NCI-H69 (cell line): ENCODE measurements around the gene TMEM106B.
"Not testable (repeated sequence)": the region's sequence is repeated elsewhere in the genome, so short reads cannot be mapped to it uniquely, and the experiment has no call there.

Experiments used
- DNase-seq: peaks from one replicate; lab custom pipeline; 2025; lab: John Stamatoyannopoulos, UW

The TMEM106B gene

DNA sequence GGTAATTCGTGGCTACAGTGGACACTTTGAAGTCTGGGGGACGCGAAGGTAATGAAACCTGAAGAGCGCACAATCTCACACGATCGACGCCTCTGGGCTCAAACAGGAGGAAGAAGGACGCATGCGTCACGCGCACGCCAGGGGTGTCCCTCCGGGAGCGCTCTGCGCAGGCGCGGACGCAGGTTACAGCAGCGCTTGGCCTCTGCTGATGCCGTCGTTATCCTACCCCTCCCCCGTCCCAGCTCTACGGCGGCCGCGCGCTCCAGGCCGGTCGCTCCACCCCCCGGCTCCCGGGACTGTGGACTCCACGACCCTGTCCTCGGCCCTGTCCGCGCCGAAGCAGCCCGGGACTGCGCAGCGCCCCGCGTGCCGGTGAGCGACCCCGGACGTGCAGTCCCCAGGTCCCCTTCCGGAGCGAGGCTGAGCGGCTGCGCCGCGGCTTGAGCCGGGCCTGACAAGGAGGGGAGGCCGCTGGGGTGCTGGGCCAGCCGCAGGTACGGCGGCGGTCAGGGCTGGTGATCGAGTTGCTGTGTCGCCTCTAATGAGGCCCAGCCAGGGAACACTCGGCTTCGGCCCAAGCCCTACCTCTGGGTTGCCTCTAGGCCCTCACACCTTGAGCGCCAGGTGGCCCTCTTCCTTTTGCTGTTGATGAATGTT lies at the start of gene TMEM106B:
TMEM106B (plus strand) TSS at position 241 of the 657 bp plus-strand sequence. CDS start 3,517 bp downstream, outside the sequence.
- DNase-seq: peak; percentile 99

DNA sequence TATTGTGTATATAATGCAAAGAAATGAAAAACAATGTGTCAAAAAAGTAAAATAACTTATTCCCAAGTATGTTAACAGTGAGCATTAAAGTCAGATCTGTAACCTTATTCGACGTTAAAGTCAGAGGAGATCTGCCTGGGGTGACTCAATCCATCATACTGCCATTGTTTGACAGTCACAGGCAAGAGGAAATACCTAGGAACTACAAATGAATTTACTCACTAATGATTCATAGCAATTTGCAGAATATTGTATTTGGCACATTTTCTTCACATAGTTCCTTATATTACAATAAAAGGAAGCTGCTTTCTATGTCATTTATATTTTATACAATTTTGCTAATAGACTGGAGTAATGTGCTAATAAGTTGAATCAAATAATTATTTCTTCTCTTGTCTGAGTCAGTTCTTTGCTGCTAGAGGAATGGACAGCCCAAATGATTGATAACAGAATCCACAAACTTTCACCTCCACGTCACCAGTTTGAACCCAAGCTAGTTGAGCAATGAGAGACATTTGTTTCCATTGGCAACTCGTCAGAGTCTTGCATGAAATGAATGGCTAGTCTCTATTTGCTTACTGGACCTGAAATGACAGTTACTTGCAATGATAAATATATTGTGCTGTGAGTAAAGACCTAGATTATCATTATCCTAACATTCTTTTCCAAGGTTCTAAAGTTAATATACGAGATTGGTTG lies 48.5 kb upstream of the TMEM106B start:
- DNase-seq: peak; percentile 73

DNA sequence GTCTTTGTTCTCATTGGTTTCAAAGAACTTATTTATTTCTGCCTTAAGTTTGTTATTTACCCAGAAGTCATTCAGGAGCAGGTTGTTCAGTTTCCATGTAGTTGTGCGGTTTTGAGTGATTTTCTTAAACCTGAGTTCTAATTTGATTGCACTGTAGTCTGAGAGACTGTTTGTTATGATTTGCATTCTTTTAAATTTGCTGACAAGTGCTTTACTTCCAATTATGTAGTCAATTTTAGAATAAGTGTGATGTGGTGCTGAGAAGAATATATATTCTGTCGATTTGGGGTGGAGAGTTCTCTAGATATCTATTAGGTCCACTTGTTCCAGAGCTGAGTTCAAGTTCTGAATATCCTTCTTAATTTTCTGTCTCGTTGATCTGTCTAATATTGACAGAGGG lies 43.0 kb upstream of the TMEM106B start:
- not testable (repeated sequence) for DNase-seq

DNA sequence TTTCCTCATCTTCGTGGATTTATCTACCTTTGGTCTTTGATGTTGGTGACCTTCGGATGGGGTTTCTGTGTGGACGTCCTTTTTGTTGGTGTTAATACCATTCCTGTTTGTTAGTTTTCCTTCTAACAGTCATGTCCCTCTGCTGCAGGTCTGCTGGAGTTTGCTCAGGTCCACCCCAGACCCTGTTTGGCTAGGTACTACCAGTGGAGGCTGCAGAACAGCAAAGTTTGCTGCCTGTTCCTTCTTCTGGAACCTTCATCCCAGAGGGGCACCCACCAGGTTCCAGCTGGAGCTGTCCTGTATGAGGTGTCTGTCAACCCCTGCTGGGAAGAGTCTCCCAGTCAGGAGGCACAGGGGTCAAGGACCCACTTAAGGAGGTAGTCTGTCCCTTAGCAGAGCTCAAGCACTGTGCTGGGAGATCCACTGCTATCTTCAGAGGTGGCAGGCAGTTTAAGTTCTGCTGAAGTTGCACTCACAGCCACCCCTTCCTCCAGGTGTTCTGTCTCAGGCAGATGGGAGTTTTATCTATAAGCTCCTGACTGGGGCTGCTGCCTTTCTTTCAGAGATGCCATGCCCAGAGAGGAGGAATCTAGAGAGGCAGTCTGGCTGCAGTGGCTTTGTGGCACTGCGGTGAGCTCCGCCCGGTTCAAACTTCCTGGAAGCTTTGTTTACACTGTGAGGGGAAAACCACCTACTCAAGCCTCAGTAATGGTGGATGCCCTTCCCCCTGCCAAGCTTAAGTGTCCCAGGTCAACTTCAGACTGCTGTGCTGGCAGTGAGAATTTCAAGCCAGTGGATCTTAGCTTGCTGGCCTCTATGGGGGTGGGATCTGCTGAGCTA lies 40.9 kb upstream of the TMEM106B start:
- DNase-seq: peak; percentile 60

- no peak for DNase-seq
Observed at GRCh38 chr7:12173671-12174070, 37.4 kb upstream of the TMEM106B start.

GRCh38 chr7:12174931-12175330 lies 36.2 kb upstream of the TMEM106B start:
- no peak for DNase-seq

DNA sequence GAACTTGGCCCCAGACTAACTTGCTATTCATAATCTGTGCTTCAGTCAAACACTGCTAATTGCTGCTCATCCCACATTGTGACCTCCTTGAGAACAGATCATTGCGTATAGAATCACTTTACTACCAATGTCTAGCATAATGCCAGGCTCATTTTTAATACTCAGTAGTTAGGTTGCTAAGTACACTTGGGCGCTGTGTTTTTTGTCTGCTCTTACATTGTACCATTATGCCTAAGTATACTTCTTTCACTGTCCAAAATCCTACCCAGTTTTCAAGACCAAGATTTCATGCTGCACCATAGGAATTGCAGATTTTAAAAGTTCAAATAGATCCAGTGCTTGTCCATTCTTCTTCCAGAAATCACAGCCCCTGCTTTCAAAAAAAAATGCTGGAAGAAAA lies 32.8 kb upstream of the TMEM106B start:
- peak; percentile 92 for DNase-seq

- no peak for DNase-seq
Observed at GRCh38 chr7:12194426-12194825, 16.7 kb upstream of the TMEM106B start.

GRCh38 chr7:12196386-12196785 lies 14.7 kb upstream of the TMEM106B start:
- no peak for DNase-seq

- no peak for DNase-seq
Observed at GRCh38 chr7:12199363-12199762, 11.7 kb upstream of the TMEM106B start.

GRCh38 chr7:12207046-12207445 lies 4.0 kb upstream of the TMEM106B start:
- DNase-seq: peak; percentile 66

DNA sequence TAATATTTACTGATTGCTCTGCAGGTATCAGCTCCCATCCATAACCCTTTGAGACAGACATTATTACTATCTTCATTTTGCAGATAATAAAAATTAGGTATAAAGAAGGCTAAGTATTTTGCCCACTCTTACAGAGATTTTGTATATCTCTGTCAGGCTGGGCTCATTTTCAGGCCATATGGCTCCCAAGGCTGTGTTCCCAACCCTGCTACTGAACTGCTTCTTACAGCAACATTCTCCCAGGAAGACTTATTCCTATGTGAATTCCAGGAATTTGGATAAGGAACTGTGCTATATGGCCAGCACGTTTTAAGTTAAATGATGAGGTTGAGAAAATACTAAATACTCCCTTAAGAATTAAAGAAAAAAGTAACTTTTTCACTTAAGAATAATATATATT lies 1.9 kb upstream of the TMEM106B start:
- peak; percentile 39 for DNase-seq

GRCh38 chr7:12210179-12211053 lies 678 bp upstream of the TMEM106B start:
- peak; percentile 86 for DNase-seq

DNA sequence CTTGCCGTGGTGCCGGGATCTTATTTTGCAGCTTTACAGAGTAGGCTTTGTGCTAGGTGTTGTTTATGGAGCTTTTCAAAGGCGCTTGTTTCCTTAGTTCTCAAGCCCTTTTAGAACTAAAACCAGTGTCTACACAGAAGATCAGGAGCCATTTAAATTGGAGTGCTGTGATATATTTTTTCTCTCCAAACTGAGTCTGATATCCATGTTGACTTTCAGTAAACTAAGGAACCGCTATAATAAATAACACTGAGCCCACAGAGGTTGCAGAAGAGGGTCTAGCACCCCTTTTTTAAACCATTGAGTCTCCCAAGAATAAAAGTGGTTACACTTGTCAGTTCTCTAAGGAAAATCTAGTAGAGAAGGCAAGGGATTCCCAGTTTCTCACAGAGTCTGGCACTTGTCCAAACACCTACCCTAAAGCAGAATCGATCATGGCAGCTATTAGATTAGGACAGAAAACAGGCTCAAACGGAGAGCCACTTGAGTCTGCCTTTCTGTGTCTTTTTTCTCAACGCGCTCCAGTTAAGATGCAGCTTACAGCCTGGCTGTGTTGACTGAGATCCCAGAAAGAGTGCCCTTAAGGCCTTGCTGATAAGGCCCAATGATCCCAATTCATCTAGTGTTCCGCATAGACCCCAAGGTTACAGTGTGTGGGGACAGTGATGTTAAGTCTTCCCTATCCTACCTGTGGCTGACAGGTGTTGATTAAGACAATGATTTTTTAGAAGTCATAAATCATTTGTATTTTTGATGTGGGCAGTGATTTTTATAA lies 804 bp downstream of the TMEM106B start:
- peak; percentile 75 for DNase-seq

DNA sequence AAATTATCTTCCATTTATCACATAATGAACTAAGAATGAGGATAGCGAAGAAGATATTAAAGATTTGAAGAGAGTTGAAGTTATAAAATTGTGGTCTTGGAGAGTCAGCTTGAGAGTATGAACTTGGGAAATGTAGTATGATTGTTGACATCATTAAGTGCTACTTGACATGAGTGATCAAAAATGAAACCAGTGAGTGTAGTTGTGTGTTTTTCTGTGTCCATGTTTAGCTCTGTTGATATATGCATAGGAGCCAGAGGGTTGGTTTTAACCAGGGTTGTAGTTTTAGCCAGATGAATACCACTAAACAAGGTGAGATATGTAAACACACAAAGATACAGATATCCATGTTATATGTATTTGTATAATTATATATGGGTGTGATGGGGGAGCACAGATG lies 6.2 kb downstream of the TMEM106B start:
- no peak for DNase-seq

DNA sequence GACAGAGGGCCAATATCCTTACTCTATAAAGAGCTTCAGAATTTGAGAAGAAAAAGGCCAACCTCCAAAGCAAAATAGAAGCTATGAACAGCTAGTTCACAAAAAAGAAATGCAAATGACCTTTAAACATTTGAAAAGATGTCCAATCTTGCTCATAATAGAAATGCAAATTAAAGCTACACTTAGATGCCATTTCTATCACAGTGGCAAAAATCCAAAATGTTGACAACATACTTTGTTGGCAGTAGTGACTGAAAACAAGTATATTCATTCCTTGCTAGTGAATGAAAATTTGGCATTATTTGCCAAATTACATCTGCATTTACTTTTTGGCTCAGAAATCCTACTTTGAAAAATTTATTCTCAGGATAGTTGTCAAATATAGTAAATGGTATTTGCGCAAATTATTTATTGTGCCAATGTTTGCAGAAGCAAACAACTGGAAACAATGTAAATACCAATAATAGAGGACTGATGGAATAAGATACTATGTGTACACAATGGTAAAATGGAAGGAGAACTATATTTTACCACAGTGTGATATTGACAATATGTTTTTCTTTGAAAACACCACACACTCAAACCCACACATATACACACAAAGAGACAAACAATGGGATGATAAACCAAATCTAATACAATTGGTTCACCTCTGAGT lies 9.4 kb downstream of the TMEM106B start:
- DNase-seq: peak; percentile 76

- DNase-seq: peak; percentile 45
Observed at GRCh38 chr7:12221414-12221813, 10.3 kb downstream of the TMEM106B start.

GRCh38 chr7:12222889-12223579 lies 11.9 kb downstream of the TMEM106B start:
- DNase-seq: no peak

- not testable (repeated sequence) for DNase-seq
Observed at GRCh38 chr7:12225017-12225416, 13.9 kb downstream of the TMEM106B start.

DNA sequence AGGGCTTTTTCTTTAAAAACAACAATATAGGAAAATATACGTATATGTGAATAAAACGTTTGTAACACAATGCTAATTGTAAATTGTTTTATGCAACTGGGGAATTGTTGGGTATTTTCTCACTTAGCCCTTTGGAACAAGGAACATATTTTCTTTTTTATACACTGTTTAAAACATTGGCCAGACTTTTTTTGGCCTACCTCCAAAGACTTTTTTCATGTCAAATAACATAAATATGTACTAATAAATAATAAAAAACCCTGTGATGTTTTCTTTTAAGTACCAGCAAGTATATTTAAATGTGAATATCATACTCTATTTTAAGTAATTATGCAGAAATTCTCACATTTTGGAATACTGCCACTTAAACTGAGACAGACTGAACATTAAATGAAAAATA lies 15.7 kb downstream of the TMEM106B start:
- DNase-seq: no peak
